H9 (cell line): ENCODE data around the gene NR5A1. TPM values are rescaled to one million over a fixed set of nuclear protein-coding genes. Genes with fewer than 3 reads are reported as not detected.

Experiments used
- DNase-seq: peaks from one replicate; pipeline ENCODE4 v3.0.0-alpha.2; 2017
- H2AFZ ChIP-seq: one replicate; pipeline ENCODE4 v1.6.1; 2013; ENCODE audit warnings: mild to moderate bottlenecking, low read length, control low read depth, moderate library complexity
- H2AK5ac ChIP-seq: 2 replicates; pipeline ENCODE4 v1.6.1; 2013; ENCODE audit warnings: low read length, control low read depth, mixed read lengths; ENCODE audit not compliant: insufficient read length
- H2BK120ac ChIP-seq: one replicate; pipeline ENCODE4 v1.6.1; 2013; ENCODE audit warnings: low read depth, mild to moderate bottlenecking, low read length, control low read depth, inconsistent platforms; ENCODE audit not compliant: poor library complexity, severe bottlenecking
- H2BK12ac ChIP-seq: 2 replicates; pipeline ENCODE4 v1.6.1; 2013; ENCODE audit warnings: low read length, control low read depth, mixed read lengths, low read depth; ENCODE audit not compliant: insufficient read length
- H2BK15ac ChIP-seq: 2 replicates; pipeline ENCODE4 v1.6.1; 2013; ENCODE audit warnings: low read depth, low read length, control low read depth
- H2BK20ac ChIP-seq: one replicate; pipeline ENCODE4 v1.6.1; 2013; ENCODE audit warnings: low read depth, mild to moderate bottlenecking, low read length, control low read depth, inconsistent platforms; ENCODE audit not compliant: poor library complexity, severe bottlenecking
- H2BK5ac ChIP-seq: 2 replicates; pipeline ENCODE4 v1.6.1; 2013; ENCODE audit warnings: low read length, control low read depth, mixed read lengths; ENCODE audit not compliant: insufficient read length
- H3K14ac ChIP-seq: 2 replicates; pipeline ENCODE4 v1.6.1; 2013; ENCODE audit warnings: low read length, control low read depth; ENCODE audit not compliant: insufficient read depth
- H3K18ac ChIP-seq: 2 replicates; pipeline ENCODE4 v1.6.1; 2013; ENCODE audit warnings: low read depth, mild to moderate bottlenecking, mixed read lengths, low read length, control low read depth; ENCODE audit not compliant: insufficient read length
- H3K23ac ChIP-seq: 2 replicates; pipeline ENCODE4 v1.6.1; 2013; ENCODE audit warnings: low read length, control low read depth, mixed read lengths, low read depth; ENCODE audit not compliant: insufficient read length
- H3K23me2 ChIP-seq: 2 replicates; pipeline ENCODE4 v1.6.1; 2013; ENCODE audit warnings: low read depth, mild to moderate bottlenecking, mixed read lengths, low read length, control low read depth; ENCODE audit not compliant: insufficient read length, poor library complexity, severe bottlenecking
- H3K27ac ChIP-seq: 2 replicates; pipeline ENCODE4 v1.5.1; 2013; ENCODE audit warnings: low read length, control low read depth, mixed read lengths, low read depth; ENCODE audit not compliant: insufficient read length
- H3K27me3 ChIP-seq: 2 replicates; pipeline ENCODE4 v1.6.1; 2013; ENCODE audit warnings: low read length, control low read depth, inconsistent platforms; ENCODE audit not compliant: insufficient read depth
- H3K4ac ChIP-seq: 2 replicates; pipeline ENCODE4 v1.6.1; 2013; ENCODE audit warnings: low read depth, mild to moderate bottlenecking, control low read depth, inconsistent platforms, low read length, moderate library complexity
- H3K4me1 ChIP-seq: 2 replicates; pipeline ENCODE4 v1.6.1; 2013; ENCODE audit warnings: low read length, control low read depth, inconsistent platforms; ENCODE audit not compliant: insufficient read depth
- H3K4me2 ChIP-seq: 2 replicates; pipeline ENCODE4 v1.6.1; 2013; ENCODE audit warnings: low read length, control low read depth, mixed read lengths; ENCODE audit not compliant: insufficient read length, insufficient read depth
- H3K56ac ChIP-seq: 2 replicates; pipeline ENCODE4 v1.6.1; 2013; ENCODE audit warnings: low read depth, mild to moderate bottlenecking, mixed read lengths, low read length, control low read depth; ENCODE audit not compliant: insufficient read length
- H3K79me1 ChIP-seq: 2 replicates; pipeline ENCODE4 v1.6.1; 2013; ENCODE audit warnings: low read depth, mild to moderate bottlenecking, moderate library complexity, low read length, control low read depth, inconsistent platforms; ENCODE audit not compliant: insufficient read depth, poor library complexity, severe bottlenecking
- H3K79me2 ChIP-seq: 2 replicates; pipeline ENCODE4 v1.6.1; 2013; ENCODE audit warnings: low read length, control low read depth, inconsistent platforms; ENCODE audit not compliant: insufficient read depth
- H3K9ac ChIP-seq: 2 replicates; pipeline ENCODE4 v1.6.1; 2013; ENCODE audit warnings: low read length, control low read depth, mixed read lengths; ENCODE audit not compliant: insufficient read length; ENCODE audit errors: extremely low read depth
- H3K9me3 ChIP-seq: one replicate; pipeline ENCODE4 v1.6.1; 2013; ENCODE audit warnings: low read depth, low read length, inconsistent platforms; ENCODE audit not compliant: control insufficient read depth
- H3T11ph ChIP-seq: one replicate; pipeline ENCODE4 v1.6.1; 2013; ENCODE audit warnings: mild to moderate bottlenecking, low read length, control low read depth, inconsistent platforms
- H4K20me1 ChIP-seq: one replicate; pipeline ENCODE4 v1.6.1; 2013; ENCODE audit not compliant: control insufficient read depth, insufficient read length, insufficient read depth
- H4K5ac ChIP-seq: 2 replicates; pipeline ENCODE4 v1.6.1; 2013; ENCODE audit warnings: low read depth, mild to moderate bottlenecking, mixed read lengths, low read length, control low read depth; ENCODE audit not compliant: insufficient read length
- H4K8ac ChIP-seq: replicated peaks from 2 replicates; pipeline ENCODE4 v1.6.1; 2013; ENCODE audit warnings: low read length, control low read depth, mixed read lengths, low read depth; ENCODE audit not compliant: insufficient read length
- H4K91ac ChIP-seq: 2 replicates; pipeline ENCODE4 v1.6.1; 2013; ENCODE audit warnings: low read depth, mild to moderate bottlenecking, moderate library complexity, mixed read lengths, low read length, control low read depth; ENCODE audit not compliant: insufficient read length
- H3K27ac Mint-ChIP-seq, 3 experiments: 2 replicates in 2 of 3; 3 replicates in 1 of 3; pipeline ENCODE4 v1.8.0; 2020 to 2021; ENCODE audit warnings: mixed read lengths in 3 of 3, mild to moderate bottlenecking in 1 of 3, moderate library complexity in 1 of 3
- H3K27me3 Mint-ChIP-seq: 2 replicates; pipeline ENCODE4 v1.8.0; 2021; ENCODE audit warnings: low read depth, mild to moderate bottlenecking, moderate library complexity, mixed read lengths
- H3K36me3 Mint-ChIP-seq, 3 experiments: 2 replicates in 2 of 3; 3 replicates in 1 of 3; pipeline ENCODE4 v1.8.0; 2020 to 2021; ENCODE audit warnings: low read depth in 3 of 3, mixed read lengths in 3 of 3; ENCODE audit not compliant: insufficient read depth in 1 of 3
- H3K4me1 Mint-ChIP-seq, 2 experiments: 2 replicates each; pipeline ENCODE4 v1.8.0; 2020; ENCODE audit warnings: mixed read lengths in 2 of 2
- H3K4me3 Mint-ChIP-seq, 2 experiments: 2 replicates in 1 of 2; 3 replicates in 1 of 2; pipeline ENCODE4 v1.8.0; 2020 to 2021; ENCODE audit warnings: mild to moderate bottlenecking in 2 of 2, mixed read lengths in 2 of 2, moderate library complexity in 1 of 2
- H3K9me3 Mint-ChIP-seq, 2 experiments: 2 replicates in 1 of 2; 3 replicates in 1 of 2; pipeline ENCODE4 v1.8.0; 2020; ENCODE audit warnings: mild to moderate bottlenecking in 2 of 2, mixed read lengths in 2 of 2, moderate library complexity in 1 of 2
- CTCF ChIP-seq: fragments of 200-600 bp; sonication (generic); conservative IDR thresholded peaks from 3 replicates; pipeline ENCODE4 v1.8.0; 2021; ENCODE audit warnings: antibody characterized with exemption, mild to moderate bottlenecking
- WGBS: extraction: QIAGEN DNeasy Blood & Tissue Kit; methylation state at CpG from one replicate; pipeline ENCODE4 v1.1.7; 2013; ENCODE audit warnings: missing lambda C conversion rate, low lambda C conversion rate, mixed read lengths; ENCODE audit not compliant: insufficient read length; ENCODE audit errors: extremely low coverage; 5-methylcytosine and 5-hydroxymethylcytosine counted together
- total RNA-seq: library from RNA; stranded (reverse); gene quantifications from 2 replicates; pipeline ENCODE4 v1.2.1, GENCODE V29; 2021

NR5A1 gene
- total RNA-seq, 1 experiment from 2014 or later: 0.37 TPM

DNA sequence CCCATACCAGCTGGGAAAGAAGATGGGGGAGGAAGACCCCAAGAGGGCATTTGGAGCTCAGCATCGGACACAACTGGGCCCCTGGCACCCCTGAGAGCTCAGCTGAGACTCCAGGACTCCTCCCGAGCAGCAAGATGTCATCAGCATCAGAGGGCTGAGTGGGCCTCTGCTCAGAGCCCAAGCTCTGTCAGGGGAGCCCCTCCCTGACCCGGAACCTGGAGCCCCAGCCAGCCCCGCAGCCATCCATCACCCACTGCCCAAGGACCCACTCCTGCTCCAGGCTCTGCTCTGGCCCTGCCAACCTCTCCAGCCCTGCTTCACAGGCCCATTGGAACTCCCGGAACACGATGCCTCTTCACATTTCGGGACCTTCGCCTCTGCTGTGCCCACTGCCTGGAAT is 9.8 kb downstream of the NR5A1 start:
- Histone ChIP-seq H4K8ac (no peak overlapping the region), H2AK5ac (no peak overlapping the region), H2BK120ac (no peak overlapping the region), H4K5ac (no peak overlapping the region), H2BK15ac (no peak overlapping the region), H3K27me3 (peaks cover 8% of the 10 kb centered on the region), H2BK5ac (no peak overlapping the region), H3K4me1 (no peaks in the 10 kb centered on the region), H3K9ac (no peak overlapping the region), H2BK20ac (no peak overlapping the region), H4K91ac (no peak overlapping the region), H3K4me2 (no peak overlapping the region), H2AFZ (no peak overlapping the region), H3K14ac (no peak overlapping the region), H3K23ac (no peak overlapping the region), H4K20me1 (no peaks in the 10 kb centered on the region), H3K23me2 (no peaks in the 10 kb centered on the region), H3K56ac (no peak overlapping the region), H2BK12ac (no peak overlapping the region), H3K9me3 (no peaks in the 10 kb centered on the region), H3K4ac (no peak overlapping the region), H3T11ph (no peak overlapping the region), H3K79me1 (no peaks in the 10 kb centered on the region), H3K27ac (no peak overlapping the region), H3K18ac (no peak overlapping the region), H3K79me2 (no peaks in the 10 kb centered on the region)
- DNase-seq: no peak
- H3K27me3 Mint-ChIP-seq: peaks cover 40% of the 10 kb centered on the region
- H3K9me3 Mint-ChIP-seq: no peaks in the 10 kb centered on the region
- TF ChIP-seq CTCF: no peak
- H3K27ac Mint-ChIP-seq: no peak overlapping the region
- H3K36me3 Mint-ChIP-seq: no peaks in the 10 kb centered on the region
- WGBS: no CpG with 5 or more reads among the region's 8 CpGs
- H3K4me3 Mint-ChIP-seq: no peak overlapping the region
- peaks cover 0 to 27% of the 10 kb centered on the region in 2 experiments; a peak in 2 of 4 replicates for H3K4me1 Mint-ChIP-seq
